B cell (primary cell): Measurements from ENCODE around the gene BDH1.

Experiments
- CTCF ChIP-seq: fragments of 200-600 bp; IDR thresholded peaks from one replicate; pipeline ENCODE4 v1.8.0; 2022; ENCODE audit warnings: antibody characterized with exemption, mild to moderate bottlenecking
- EZH2 ChIP-seq: IDR thresholded peaks from 2 replicates; pipeline ENCODE4 v1.6.1; 2012; ENCODE audit warnings: borderline replicate concordance, low read depth, mild to moderate bottlenecking, moderate library complexity, low read length; ENCODE audit not compliant: insufficient read depth, poor library complexity, severe bottlenecking

DNA sequence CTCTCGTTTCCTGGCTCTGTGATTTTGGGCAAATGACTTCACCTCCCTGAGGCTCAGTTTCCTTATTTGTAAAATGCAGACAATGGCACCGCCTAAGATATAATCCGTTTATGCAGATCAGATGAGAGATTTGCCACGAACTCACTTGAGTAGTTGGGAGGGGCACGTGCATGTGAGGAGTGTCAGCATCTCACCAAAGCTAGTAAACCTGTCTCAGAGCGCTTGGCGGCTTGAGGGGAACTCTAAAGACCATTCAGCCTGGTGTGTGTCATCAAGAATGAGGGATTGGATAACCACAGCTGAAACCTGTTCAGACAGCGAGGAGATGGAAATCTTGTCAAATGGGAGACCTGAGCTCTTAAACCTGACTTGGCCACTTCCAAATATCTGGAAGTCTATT is 48.7 kb downstream of the BDH1 start:
- TF ChIP-seq CTCF (no peak), EZH2 (no peak)
